ENCODE results near the gene LRP6. TPM values are rescaled to one million over a fixed set of nuclear protein-coding genes. Genes with fewer than 3 reads are reported as not detected.
"Not testable (repeated sequence)": the region's sequence is repeated elsewhere in the genome, so short reads cannot be mapped to it uniquely, and the experiment has no call there.

Gene LRP6
- total RNA-seq: 36.3 TPM

GRCh38 chr12:12266873-12267741 is at the start of gene LRP6:
Gene LRP6 (minus strand): TSS chr12:12267044. CDS start chr12:12266735, 309 bp downstream.
- DNase-seq (ENCODE audit: low spot score): peak; percentile 89

- DNase-seq (ENCODE audit: low spot score): no peak
Observed at GRCh38 chr12:12315838-12316237, 49.0 kb upstream of the LRP6 start.

GRCh38 chr12:12310695-12311094 is 43.9 kb upstream of the LRP6 start:
- not testable (repeated sequence) for DNase-seq (ENCODE audit: low spot score)

- DNase-seq (ENCODE audit: low spot score): no peak
Observed at GRCh38 chr12:12305568-12306300, 38.9 kb upstream of the LRP6 start.

- no peak for DNase-seq (ENCODE audit: low spot score)
Observed at GRCh38 chr12:12302976-12303375, 36.1 kb upstream of the LRP6 start.

- no peak for DNase-seq (ENCODE audit: low spot score)
Observed at GRCh38 chr12:12301122-12301521, 34.3 kb upstream of the LRP6 start.

GRCh38 chr12:12297201-12297830 is 30.5 kb upstream of the LRP6 start:
- no peak for DNase-seq (ENCODE audit: low spot score)

GRCh38 chr12:12294215-12295005 is 27.6 kb upstream of the LRP6 start:
- no peak for DNase-seq (ENCODE audit: low spot score)

- no peak for DNase-seq (ENCODE audit: low spot score)
Observed at GRCh38 chr12:12290206-12290605, 23.4 kb upstream of the LRP6 start.

GRCh38 chr12:12286441-12286840 is 19.6 kb upstream of the LRP6 start:
- DNase-seq (ENCODE audit: low spot score): no peak

GRCh38 chr12:12282761-12283425 is 16.0 kb upstream of the LRP6 start:
- DNase-seq (ENCODE audit: low spot score): no peak

GRCh38 chr12:12282202-12282601 is 15.4 kb upstream of the LRP6 start:
- DNase-seq (ENCODE audit: low spot score): no peak

- no peak for DNase-seq (ENCODE audit: low spot score)
Observed at GRCh38 chr12:12281134-12281533, 14.3 kb upstream of the LRP6 start.

- no peak for DNase-seq (ENCODE audit: low spot score)
Observed at GRCh38 chr12:12278899-12279298, 12.1 kb upstream of the LRP6 start.

- DNase-seq (ENCODE audit: low spot score): no peak
Observed at GRCh38 chr12:12275874-12276273, 9.0 kb upstream of the LRP6 start.

GRCh38 chr12:12273291-12273957 is 6.6 kb upstream of the LRP6 start:
- DNase-seq (ENCODE audit: low spot score): no peak

GRCh38 chr12:12272869-12273268 is 6.0 kb upstream of the LRP6 start:
- no peak for DNase-seq (ENCODE audit: low spot score)

- no peak for DNase-seq (ENCODE audit: low spot score)
Observed at GRCh38 chr12:12270226-12270625, 3.4 kb upstream of the LRP6 start.

- DNase-seq (ENCODE audit: low spot score): no peak
Observed at GRCh38 chr12:12267742-12268200, 927 bp upstream of the LRP6 start.

GRCh38 chr12:12266389-12266872 is 413 bp downstream of the LRP6 start:
- peak; percentile 15 for DNase-seq (ENCODE audit: low spot score)

All from mucosa of gallbladder (tissue), 1 donor.